HPDE6-E6E7 (cell line): ENCODE data around the gene CHAF1A.

ENCODE experiments used
- DNase-seq: peaks from one replicate; pipeline ENCODE4 v3.0.0; 2011; ENCODE audit warnings: missing footprints; ENCODE audit errors: extremely low spot score

CHAF1A gene, protein sequence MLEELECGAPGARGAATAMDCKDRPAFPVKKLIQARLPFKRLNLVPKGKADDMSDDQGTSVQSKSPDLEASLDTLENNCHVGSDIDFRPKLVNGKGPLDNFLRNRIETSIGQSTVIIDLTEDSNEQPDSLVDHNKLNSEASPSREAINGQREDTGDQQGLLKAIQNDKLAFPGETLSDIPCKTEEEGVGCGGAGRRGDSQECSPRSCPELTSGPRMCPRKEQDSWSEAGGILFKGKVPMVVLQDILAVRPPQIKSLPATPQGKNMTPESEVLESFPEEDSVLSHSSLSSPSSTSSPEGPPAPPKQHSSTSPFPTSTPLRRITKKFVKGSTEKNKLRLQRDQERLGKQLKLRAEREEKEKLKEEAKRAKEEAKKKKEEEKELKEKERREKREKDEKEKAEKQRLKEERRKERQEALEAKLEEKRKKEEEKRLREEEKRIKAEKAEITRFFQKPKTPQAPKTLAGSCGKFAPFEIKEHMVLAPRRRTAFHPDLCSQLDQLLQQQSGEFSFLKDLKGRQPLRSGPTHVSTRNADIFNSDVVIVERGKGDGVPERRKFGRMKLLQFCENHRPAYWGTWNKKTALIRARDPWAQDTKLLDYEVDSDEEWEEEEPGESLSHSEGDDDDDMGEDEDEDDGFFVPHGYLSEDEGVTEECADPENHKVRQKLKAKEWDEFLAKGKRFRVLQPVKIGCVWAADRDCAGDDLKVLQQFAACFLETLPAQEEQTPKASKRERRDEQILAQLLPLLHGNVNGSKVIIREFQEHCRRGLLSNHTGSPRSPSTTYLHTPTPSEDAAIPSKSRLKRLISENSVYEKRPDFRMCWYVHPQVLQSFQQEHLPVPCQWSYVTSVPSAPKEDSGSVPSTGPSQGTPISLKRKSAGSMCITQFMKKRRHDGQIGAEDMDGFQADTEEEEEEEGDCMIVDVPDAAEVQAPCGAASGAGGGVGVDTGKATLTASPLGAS

DNA sequence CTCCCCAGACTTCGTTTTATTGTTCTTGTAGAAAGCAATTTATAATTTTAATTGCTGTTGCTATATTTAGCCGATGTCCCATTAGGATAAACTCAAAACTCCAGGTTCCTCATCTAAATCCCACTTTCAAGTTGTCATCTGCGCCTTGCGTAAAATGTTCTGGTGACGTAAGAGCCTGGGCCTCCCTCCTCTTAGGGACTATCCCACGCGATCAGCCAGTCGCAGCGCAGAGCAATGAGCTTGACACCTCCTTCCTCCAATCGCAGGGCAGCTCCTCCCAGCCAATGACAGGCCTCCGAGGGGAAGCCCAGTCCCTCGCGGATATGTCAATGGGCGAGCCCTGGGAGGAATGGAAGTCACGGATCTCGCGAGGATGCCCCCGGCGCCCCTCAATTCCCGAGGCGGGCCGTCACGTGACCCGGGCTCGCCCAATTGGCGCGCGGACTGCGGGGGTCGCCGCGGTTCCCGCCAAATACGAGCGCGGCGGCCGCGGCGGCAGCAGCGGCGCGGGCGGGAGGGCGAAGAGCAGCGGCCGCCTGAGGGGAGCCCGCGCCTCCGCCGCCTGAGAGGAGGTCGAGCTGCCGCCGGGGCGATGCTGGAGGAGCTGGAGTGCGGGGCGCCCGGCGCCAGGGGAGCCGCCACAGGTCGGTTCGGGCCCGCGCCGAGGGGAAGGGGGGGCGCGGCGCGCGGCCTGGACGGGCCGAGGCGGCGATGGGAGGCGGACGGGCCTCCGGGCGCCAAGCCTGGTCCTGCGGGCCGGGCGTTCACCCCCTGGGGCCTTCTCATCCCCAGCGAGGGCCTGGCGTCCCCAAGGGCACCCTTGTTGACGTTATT lies at the start of gene CHAF1A:
CHAF1A (plus strand) TSS at position 470 of the 834 bp plus-strand sequence; CDS start at position 593, 123 bp downstream.
- DNase-seq = peak; percentile 100

GRCh38 chr19:4352701-4353121 lies 49.7 kb upstream of the CHAF1A start:
- no peak for DNase-seq

DNA sequence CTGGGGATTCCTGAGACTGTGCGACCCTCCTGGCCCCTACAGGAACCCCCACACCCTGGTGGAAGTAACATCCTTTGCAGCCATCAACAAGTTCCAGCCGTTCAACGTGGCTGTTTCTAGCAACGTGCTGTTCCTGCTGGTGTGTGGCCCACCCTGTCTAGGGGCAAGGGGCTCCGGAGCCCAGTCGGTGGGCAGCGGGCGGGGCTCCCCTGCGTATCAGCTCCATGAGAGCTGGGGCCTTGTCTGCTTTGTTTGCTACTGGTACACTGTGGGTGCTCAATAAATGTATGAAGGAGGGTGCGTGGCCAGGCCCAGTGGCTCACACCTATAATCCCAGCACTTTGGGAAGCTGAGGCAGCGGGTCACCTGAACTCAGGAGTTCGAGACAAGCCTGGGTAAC lies 48.2 kb upstream of the CHAF1A start:
- DNase-seq = no peak

GRCh38 chr19:4354897-4355296 lies 47.5 kb upstream of the CHAF1A start:
- no peak for DNase-seq

DNA sequence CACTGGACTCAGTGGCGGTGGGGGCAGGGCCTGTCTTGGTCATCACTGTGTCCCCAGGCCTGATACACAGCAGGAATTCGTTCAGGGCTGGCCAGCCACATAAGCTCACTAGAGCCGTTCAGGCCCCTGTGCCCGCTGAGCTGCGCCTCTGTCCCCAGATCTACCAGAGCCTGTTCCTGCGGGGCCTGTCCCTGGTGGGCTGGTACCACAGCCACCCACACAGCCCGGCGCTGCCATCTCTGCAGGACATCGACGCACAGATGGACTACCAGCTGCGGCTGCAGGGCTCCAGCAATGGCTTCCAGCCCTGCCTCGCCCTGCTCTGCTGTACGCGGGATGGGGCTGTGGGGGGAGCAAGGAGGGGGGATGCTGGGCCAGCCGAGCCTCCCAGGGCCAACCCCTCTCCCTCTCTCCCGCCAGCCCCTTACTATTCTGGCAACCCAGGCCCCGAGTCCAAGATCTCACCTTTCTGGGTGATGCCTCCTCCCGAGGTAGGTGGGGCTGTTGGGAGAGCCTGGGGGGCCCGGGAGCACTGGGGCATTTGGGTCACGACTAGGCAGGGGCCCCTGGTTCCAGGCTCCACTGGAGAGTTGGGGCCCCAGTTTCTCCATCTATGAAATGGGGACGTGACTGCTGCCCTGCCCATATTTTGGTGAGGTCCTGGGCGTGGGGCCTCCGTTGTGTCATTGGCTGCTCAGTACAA lies 45.2 kb upstream of the CHAF1A start:
- no peak for DNase-seq

DNA sequence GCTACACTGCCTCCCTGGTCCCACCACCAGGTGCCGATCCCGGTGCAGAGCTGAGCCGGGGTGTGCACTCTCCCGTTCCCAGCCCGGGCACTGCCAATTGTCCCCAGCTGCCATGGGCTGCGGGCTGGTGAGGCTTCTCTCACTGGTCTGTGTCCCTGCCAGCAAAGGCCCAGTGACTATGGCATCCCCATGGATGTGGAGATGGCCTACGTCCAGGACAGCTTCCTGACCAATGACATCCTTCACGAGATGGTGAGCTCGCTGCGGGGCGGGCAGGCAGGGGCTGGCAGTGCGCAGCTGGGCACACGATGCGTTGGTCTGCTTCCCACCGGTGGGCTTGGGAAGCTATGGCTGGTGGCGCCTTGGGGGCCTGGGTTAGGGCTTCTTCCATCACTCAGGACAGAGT lies 44.5 kb upstream of the CHAF1A start:
- DNase-seq = no peak

DNA sequence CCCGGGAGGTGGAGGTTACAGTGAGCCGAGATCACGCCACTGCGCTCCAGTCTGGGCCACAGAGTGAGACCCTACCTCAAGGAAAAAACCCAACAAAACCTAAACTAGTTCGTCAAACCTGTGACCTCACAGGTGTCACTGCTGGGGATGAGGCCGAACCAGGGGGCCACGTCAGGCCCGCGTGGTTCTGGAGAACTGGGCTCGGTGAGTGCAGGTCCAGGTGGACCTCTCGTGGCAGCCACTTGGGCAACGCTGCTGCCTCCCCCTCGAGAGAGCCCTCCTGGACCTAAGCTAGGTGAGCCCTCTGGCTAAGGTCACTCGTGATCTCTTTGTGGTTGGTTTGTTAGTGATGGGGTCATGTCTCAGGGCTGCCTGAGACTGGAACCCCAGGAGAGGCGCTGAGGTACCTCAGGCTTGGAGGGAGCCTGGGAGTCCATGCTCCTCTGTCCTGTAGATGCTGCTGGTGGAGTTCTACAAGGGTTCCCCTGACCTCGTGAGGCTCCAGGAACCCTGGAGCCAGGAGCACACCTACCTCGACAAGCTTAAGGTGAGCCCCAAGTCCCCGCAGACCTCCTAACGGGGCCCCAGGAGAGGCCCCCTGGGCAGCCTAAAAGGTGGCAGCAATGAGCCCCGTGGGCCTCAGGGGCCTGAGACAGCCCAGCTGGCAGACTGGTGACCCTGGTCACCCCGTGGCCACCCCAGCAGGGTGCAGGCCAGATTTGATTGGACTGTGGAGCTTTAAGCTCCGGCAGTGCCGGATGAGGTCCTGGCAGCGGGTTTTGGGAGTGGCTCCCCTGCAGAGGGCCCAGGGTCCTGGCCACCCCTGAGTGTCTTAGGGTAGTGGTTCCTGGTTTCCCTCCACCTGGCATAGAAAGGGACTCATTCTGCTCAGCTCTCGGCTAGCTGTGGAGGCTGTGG lies 43.5 kb upstream of the CHAF1A start:
- no peak for DNase-seq

DNA sequence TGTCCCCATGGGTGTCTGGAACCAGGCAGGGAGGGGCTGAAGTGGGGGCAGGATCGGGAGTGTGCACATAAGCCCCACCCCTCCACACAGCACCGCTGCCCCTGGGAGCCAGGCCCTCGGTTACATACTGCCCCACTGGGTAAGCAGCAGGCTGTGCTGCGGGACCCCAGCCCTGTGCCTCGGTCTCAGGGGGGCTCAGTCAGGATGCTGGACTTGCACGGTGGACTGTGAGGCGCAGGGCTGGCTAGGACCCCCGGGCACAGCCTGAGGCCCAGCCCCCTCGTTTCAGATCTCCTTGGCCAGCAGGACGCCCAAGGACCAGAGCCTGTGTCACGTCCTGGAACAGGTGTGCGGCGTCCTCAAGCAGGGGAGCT lies 42.8 kb upstream of the CHAF1A start:
- DNase-seq = no peak

- no peak for DNase-seq
Measured at GRCh38 chr19:4360081-4360569, 42.3 kb upstream of the CHAF1A start.

DNA sequence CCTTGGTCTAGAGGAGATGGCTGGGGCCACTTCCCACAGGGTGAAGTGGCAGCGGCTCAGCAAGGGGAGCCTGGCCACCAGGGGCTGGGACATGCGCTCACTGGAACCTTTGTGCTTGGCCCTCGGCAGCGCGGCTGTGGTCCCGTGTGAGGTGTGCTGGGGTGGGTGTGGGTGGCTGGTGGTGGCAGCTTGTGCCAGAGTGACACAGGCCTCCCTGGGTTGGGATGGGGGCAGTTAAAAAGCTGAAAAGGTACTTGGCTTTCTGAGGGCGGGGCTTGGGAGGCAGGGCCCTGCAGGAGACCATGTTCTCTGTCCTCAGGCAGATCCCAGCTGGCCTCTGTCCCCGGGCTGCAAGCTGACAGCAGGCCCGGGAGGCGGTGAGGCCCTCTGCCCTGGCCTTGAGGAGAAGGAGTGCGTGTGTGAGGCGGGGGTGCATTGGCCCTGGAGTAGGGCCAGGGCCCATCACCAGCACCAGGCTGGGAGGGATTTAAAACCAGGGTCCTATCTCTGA lies 41.7 kb upstream of the CHAF1A start:
- DNase-seq = no peak

DNA sequence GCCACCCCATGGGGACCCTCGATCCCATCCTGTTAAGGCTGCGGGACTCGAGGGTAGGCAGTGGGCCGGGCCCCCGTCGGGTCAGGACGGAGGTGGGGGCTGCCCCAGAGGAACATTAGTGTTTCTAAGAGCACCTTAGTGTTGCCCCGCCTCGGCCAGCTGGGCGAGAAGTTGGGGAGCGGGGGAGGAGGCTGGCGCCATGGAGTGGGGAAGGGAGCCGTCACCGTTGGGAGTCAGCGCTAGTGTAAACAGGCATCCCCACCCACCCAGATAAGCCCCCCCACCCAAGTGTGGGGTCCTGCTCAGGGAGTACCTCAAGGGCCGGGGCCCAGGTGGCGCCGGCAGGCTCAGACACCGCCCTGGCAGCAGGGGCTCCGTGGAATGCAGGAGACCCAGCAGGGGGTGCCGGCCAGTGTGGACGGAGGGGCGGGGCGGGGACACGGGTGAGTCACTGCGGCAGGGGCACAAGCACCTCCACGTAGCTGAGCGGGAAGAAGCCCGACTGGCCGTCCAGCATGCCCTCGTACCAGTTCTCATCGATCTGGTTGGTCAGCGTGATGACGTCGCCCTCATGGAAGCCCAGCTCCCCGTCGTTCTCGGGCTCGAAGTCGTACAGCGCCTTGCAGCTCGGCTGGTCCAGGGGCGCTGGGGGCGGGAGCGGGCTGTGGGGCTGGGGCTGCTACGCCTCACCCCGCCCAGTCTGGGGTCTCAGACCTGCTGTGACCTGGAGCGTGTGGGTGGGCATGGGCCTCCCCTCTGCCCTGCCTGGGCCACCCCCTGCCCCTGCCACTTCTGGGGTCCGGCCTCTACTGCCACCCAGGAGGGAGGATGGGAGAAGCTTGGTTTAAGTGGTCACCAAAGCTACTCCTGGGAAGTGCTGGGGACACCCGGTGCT lies 41.0 kb upstream of the CHAF1A start:
- DNase-seq = no peak

DNA sequence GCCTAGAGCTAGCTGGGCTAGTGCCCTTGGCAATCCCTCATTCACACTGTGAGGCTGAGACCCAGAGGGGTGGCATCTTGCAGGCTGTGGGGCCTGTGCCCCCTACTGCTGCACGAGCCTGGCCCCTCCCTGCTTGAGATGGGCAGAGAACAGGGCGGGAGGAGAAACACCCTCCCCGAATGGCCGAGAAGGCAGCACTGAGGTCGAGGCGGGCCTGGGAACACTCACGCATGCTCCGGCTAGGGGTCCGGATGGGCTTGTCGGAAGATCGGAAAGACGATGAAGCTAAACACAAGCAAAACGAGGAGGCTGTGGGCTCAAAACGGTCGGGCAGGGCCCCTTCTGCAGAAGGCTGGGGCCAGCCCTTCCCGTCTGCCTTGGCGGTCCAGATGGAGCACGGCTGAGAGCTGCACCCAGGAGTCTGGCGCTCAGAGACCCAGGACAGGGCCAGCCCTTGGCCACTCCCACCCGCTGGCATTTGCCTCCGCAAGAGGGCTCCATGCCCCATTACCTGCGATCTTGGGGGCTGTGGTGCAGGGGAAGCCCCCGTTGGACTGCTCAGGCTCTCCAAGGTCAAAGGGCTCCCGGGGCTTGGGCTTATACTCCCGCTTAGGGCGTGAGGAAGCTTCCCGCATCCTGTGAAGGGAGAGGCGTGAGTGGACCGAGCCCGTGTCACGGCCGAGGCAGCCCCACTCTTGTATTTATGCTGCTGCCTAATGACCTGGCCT lies 40.2 kb upstream of the CHAF1A start:
- no peak for DNase-seq

GRCh38 chr19:4362831-4363545 lies 39.5 kb upstream of the CHAF1A start:
- DNase-seq = no peak

DNA sequence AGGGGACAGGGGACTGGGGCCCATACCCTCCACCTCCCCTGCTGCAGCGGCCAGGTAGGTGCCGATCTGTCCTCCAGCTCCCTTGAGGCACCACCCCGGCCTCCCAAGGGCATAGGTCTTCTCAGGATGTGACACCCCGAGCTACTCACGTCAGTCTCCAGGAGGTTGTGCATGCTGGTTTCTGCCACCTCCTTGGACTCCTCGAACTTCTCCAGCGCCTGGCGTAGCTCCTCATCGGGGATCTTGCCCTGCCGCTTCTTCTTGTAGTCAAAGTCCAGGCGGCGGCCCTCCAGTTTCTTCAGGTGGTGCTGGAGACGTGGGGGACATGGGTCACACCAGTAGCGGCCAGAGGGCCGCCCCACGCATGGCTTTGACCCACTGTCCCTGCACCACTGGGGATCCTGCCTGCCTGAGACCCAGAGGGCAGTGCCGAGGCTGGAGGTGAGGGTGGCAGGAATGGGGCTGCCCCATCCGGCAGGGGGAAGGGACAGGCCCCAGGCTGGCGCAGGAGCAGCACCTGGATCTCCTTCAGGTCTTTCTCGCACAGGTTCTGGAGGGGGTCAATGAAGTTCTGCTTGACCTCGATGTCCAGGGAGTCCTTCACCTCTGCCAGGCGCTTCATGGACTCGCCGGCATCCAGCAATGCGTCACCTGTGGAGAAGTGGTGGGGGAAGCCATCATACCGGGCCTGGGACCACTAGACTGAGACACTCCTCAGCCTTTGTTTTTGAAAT lies 38.7 kb upstream of the CHAF1A start:
- DNase-seq = no peak

DNA sequence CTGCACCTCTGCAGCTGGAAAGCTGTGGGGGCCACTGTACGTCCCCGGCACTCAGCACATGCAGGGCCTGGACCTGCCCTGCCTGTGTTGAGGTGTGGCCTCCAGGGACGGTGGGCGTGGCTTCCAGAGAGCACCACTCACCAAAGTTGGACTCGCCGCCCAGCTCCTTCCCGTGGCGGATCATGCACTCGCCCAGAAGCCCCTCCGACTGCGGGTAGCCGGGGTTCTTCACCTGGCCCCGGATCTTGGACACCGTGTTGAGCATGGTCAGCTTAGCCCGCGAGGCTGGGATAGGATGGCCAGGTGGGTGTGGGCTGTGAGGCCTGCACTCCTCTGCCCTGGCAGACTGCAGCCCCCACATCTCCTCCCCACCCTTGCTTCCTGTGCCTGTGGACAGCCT lies 37.1 kb upstream of the CHAF1A start:
- no peak for DNase-seq

- no peak for DNase-seq
Measured at GRCh38 chr19:4365791-4366665, 36.4 kb upstream of the CHAF1A start.
